ENCODE data around the gene ZNF136. TPM values are rescaled to one million over a fixed set of nuclear protein-coding genes. Genes with fewer than 3 reads are reported as not detected.

Gene ZNF136
- total and polyA plus RNA-seq, 2 of the 8 experiments (the other 6 are each of a cell fraction or from before 2014, with no cell fraction given), result 1.6 to 6.9 TPM

GRCh38 chr19:12140545-12141404 is 22.1 kb upstream of the ZNF136 start (continued):
- no peak for TF ChIP-seq CBX5 (IDR thresholded peaks at IDR 0.05; ENCODE audit: low read depth, low read length)
- no peak for TF ChIP-seq HDAC6 (IDR thresholded peaks at IDR 0.05; ENCODE audit: low read depth, low read length)
- TF ChIP-seq CBX8 (IDR thresholded peaks at IDR 0.05; ENCODE audit: borderline replicate concordance, low read depth, low read length), result no peak
- no peak for TF ChIP-seq TAF7 (optimal IDR thresholded peaks at IDR 0.05; ENCODE audit: borderline replicate concordance, low read depth, low read length)
- TF ChIP-seq SP1 (IDR thresholded peaks at IDR 0.05; ENCODE audit: low read depth, low read length), result no peak
- TF ChIP-seq CHD1 (IDR thresholded peaks at IDR 0.05; ENCODE audit: low read depth, low read length), result no peak
- no peak for TF ChIP-seq RFX5 (IDR thresholded peaks at IDR 0.05; ENCODE audit: borderline replicate concordance, low read depth, low read length)
- TF ChIP-seq TBP (IDR thresholded peaks at IDR 0.05; ENCODE audit: low read depth, low read length), result no peak
- TF ChIP-seq, protein P1, sequence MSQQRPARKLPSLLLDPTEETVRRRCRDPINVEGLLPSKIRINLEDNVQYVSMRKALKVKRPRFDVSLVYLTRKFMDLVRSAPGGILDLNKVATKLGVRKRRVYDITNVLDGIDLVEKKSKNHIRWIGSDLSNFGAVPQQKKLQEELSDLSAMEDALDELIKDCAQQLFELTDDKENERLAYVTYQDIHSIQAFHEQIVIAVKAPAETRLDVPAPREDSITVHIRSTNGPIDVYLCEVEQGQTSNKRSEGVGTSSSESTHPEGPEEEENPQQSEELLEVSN (IDR thresholded peaks at IDR 0.05), result peak; percentile 36; the same call in 1 of the 2 replicates
- TF ChIP-seq GABPA (IDR thresholded peaks at IDR 0.05; ENCODE audit: borderline replicate concordance, insufficient read depth, low read length), result no peak
- peak; percentile 49 for TF ChIP-seq MAX (IDR thresholded peaks at IDR 0.05)
- no peak for TF ChIP-seq ASH2L (IDR thresholded peaks at IDR 0.05; ENCODE audit: low read length)
- TF ChIP-seq TCF12 (IDR thresholded peaks at IDR 0.05; ENCODE audit: low read depth, low read length), result no peak
- TF ChIP-seq TEAD4 (IDR thresholded peaks at IDR 0.05; ENCODE audit: low read depth, low read length), result no peak
